Endothelial cell of umbilical vein (primary cell): ENCODE data around the gene TTBK1. TPM values are rescaled to one million over a fixed set of nuclear protein-coding genes. Genes with fewer than 3 reads are reported as not detected.

Experiments used
- BruUV-seq: library from RNA; stranded (reverse); fragments of 400-500 nt; replicated peaks from 2 replicates; lab custom pipeline; 2021; lab: Mats Ljungman, UMichigan
- CTCF ChIA-PET: fragments of 300-600, 350-600 bp; sonication (Branson Sonifier 250); formaldehyde crosslinking; loops from one replicate; lab custom pipeline; 2021; ENCODE audit warnings: antibody characterized with exemption, inconsistent platforms; lab: Charles Lee
- POLR2A ChIA-PET: fragments of 300-600, 350-600 bp; sonication (Branson Sonifier 250); formaldehyde crosslinking; loops from one replicate; lab custom pipeline; 2021; ENCODE audit warnings: antibody characterized with exemption, inconsistent platforms; lab: Charles Lee
- DNase-seq: peaks from one replicate; pipeline ENCODE4 v3.0.0-alpha.2; 2011; ENCODE audit warnings: low read depth, low spot score
- FAIRE-seq: peaks from 2 replicates; lab custom pipeline; 2011; peaks lifted over from hg19 to GRCh38; lab: Jason Lieb, UNC
- H2AFZ ChIP-seq: 2 replicates; pipeline ENCODE4 v1.6.0; 2012; ENCODE audit warnings: low read depth, low read length, control low read depth, inconsistent platforms
- H3K27ac ChIP-seq: 2 replicates; pipeline ENCODE4 v1.5.1; 2011; ENCODE audit warnings: low read depth, mild to moderate bottlenecking, control low read depth, low read length, moderate library complexity; ENCODE audit not compliant: insufficient read depth
- H3K27me3 ChIP-seq, 2 experiments: 2 replicates each; pipeline versions ENCODE4 v1.6.0 to v1.6.1; 2011; ENCODE audit warnings: low read length in 2 of 2, mixed read lengths in 1 of 2; ENCODE audit not compliant: control insufficient read depth in 2 of 2, insufficient read depth in 2 of 2
- H3K36me3 ChIP-seq, 2 experiments: 2 replicates in 1 of 2; 3 replicates in 1 of 2; pipeline ENCODE4 v1.5.1; 2011; ENCODE audit warnings: low read length in 2 of 2, mild to moderate bottlenecking in 1 of 2, moderate library complexity in 1 of 2; ENCODE audit not compliant: control insufficient read depth in 2 of 2, insufficient read depth in 2 of 2; ENCODE audit errors: extremely low read depth in 1 of 2
- H3K4me1 ChIP-seq: 3 replicates; pipeline ENCODE4 v1.5.1; 2011; ENCODE audit warnings: mild to moderate bottlenecking, low read length; ENCODE audit not compliant: control insufficient read depth, insufficient read depth; ENCODE audit errors: extremely low read depth
- H3K4me2 ChIP-seq: 2 replicates; pipeline ENCODE4 v1.6.1; 2011; ENCODE audit warnings: low read length, control low read depth, mixed read lengths; ENCODE audit not compliant: insufficient read depth
- H3K4me3 ChIP-seq, 3 experiments: fragments of 200-600 bp in 1 of 3; sonication (generic), shearing (Covaris generic) in 1 of 3; replicated peaks in 1 of 3; 2 replicates each; pipeline ENCODE4 v1.5.1; 2011 to 2016; ENCODE audit warnings: control low read depth in 3 of 3, low read length in 3 of 3, mild to moderate bottlenecking in 2 of 3, inconsistent platforms in 1 of 3, low read depth in 1 of 3, moderate library complexity in 1 of 3; ENCODE audit not compliant: insufficient read depth in 1 of 3
- H3K79me2 ChIP-seq: 2 replicates; pipeline ENCODE4 v1.6.0; 2012; ENCODE audit warnings: low read length, inconsistent platforms; ENCODE audit not compliant: control insufficient read depth, insufficient read depth
- H3K9ac ChIP-seq: replicated peaks from 2 replicates; pipeline ENCODE3; 2011; ENCODE audit warnings: low read length, control low read depth; ENCODE audit not compliant: insufficient read depth; ENCODE audit errors: extremely low read depth
- H3K9me1 ChIP-seq: replicated peaks from 3 replicates; pipeline ENCODE4 v1.6.0; 2011; ENCODE audit warnings: mild to moderate bottlenecking, low read length; ENCODE audit not compliant: control insufficient read depth, insufficient read depth; ENCODE audit errors: extremely low read depth
- H3K9me3 ChIP-seq: replicated peaks from 2 replicates; pipeline ENCODE4 v1.5.1; 2012; ENCODE audit warnings: low read length, inconsistent platforms; ENCODE audit not compliant: control insufficient read depth, insufficient read depth
- H4K20me1 ChIP-seq: replicated peaks from 2 replicates; pipeline ENCODE3; 2011; ENCODE audit warnings: mild to moderate bottlenecking, low read length; ENCODE audit not compliant: control insufficient read depth, insufficient read depth; ENCODE audit errors: extremely low read depth
- CTCF ChIP-seq, 2 donors: IDR thresholded peaks; 1 replicate in 1 of 2; 2 replicates in 1 of 2; pipeline ENCODE4 v1.5.1; 2011; ENCODE audit warnings: low read length in 2 of 2, mild to moderate bottlenecking in 2 of 2, moderate library complexity in 2 of 2, control low read depth in 1 of 2, inconsistent platforms in 1 of 2, low read depth in 1 of 2; ENCODE audit not compliant: insufficient read depth in 1 of 2; ENCODE audit errors: extremely low read depth in 1 of 2
- EZH2 ChIP-seq: IDR thresholded peaks from 2 replicates; pipeline ENCODE4 v1.6.1; 2012; ENCODE audit warnings: borderline replicate concordance, low read depth, mild to moderate bottlenecking, moderate library complexity, low read length, inconsistent platforms; ENCODE audit not compliant: severe bottlenecking
- FOS ChIP-seq: IDR thresholded peaks from 2 replicates; pipeline ENCODE4 v1.6.1; 2011; ENCODE audit warnings: mild to moderate bottlenecking, low read length, moderate library complexity, borderline replicate concordance; ENCODE audit not compliant: insufficient read depth
- GATA2 ChIP-seq: IDR thresholded peaks from 2 replicates; pipeline ENCODE4 v1.7.0; 2011; ENCODE audit warnings: low read depth, mild to moderate bottlenecking, moderate library complexity, mixed read lengths, low read length; ENCODE audit not compliant: insufficient read length, insufficient read depth
- JUN ChIP-seq: IDR thresholded peaks from 2 replicates; pipeline ENCODE4 v1.6.1; 2011; ENCODE audit warnings: borderline replicate concordance, low read depth; ENCODE audit not compliant: insufficient read length, insufficient read depth
- MAX ChIP-seq: IDR thresholded peaks from 2 replicates; pipeline ENCODE4 v1.6.1; 2011; ENCODE audit not compliant: insufficient read depth, insufficient read length
- MYC ChIP-seq: IDR thresholded peaks from one replicate; pipeline ENCODE4 v1.6.1; 2011; ENCODE audit warnings: mild to moderate bottlenecking, low read depth, low read length
- POLR2A ChIP-seq: IDR thresholded peaks from 2 replicates; pipeline ENCODE4 v1.6.1; 2012; ENCODE audit warnings: low read depth, mild to moderate bottlenecking, control low read depth, low read length
- POLR2AphosphoS5 ChIP-seq: IDR thresholded peaks from 2 replicates; pipeline ENCODE4 v1.6.1; 2012; ENCODE audit warnings: low read depth, mild to moderate bottlenecking, control low read depth, low read length, moderate library complexity; ENCODE audit not compliant: insufficient read depth
- dilution Hi-C: fragments of 300-500 bp; cut with MboI; formaldehyde crosslinking; loops from one replicate; pipeline ENCODE4 v1.15.0; 2019; ENCODE audit warnings: low sequenced_read_pairs; ENCODE audit not compliant: extremely low pct_ligation_motif_present
- intact Hi-C: fragments of 100-400 bp; cut with micrococcal nuclease; formaldehyde crosslinking; loops from one replicate; pipeline ENCODE4 v1.10.0; 2022
- polyA plus RNA-seq, 4 experiments: library from polyadenylated mRNA; depleted of rRNA in 3 of 4; stranded (reverse) in 3 of 4; unstranded in 1 of 4; fragments of >200 nt; gene quantifications; 2 replicates each; pipeline versions ENCODE4 v1.2.1 to v1.2.3, GENCODE V29; 2011 to 2012; ENCODE audit warnings: missing spikeins in 1 of 4
- total RNA-seq: library from RNA; stranded (reverse); gene quantifications from 2 replicates; pipeline ENCODE4 v1.2.3, GENCODE V29; 2021

TTBK1 gene
- total and polyA plus RNA-seq, 2 donors (not counting 3 experiments of a cell fraction or from before 2014, with no cell fraction given) = 0.06 TPM; not detected in 1

- dilution Hi-C loops (no loop called here), intact Hi-C loops (no loop called here)
- Histone ChIP-seq H3K36me3 (no peaks in the 10 kb centered on the region), H3K9me1 (no peaks in the 10 kb centered on the region), H3K27ac (no peak overlapping the region), H3K79me2 (no peaks in the 10 kb centered on the region), H3K27me3 (peaks cover 2 to 16% of the 10 kb centered on the region in 2 experiments), H3K4me3 (no peak overlapping the region), H3K9me3 (no peaks in the 10 kb centered on the region), H3K4me1 (no peaks in the 10 kb centered on the region), H2AFZ (no peak overlapping the region), H3K9ac (no peak overlapping the region), H4K20me1 (no peaks in the 10 kb centered on the region), H3K4me2 (no peak overlapping the region)
- DNase-seq (no peak), FAIRE-seq (no peak)
- CTCF ChIA-PET = interaction anchor here (1.8 kb wide), 1 partner anchor 14 kb away, joined by 3 read pairs; no protein-coding TSS in a partner anchor
- POLR2A ChIA-PET = no interaction called here
- no peak for TF ChIP-seq MYC
- TF ChIP-seq FOS = no peak
- no peak for TF ChIP-seq POLR2A
- no peak for TF ChIP-seq POLR2AphosphoS5
- no peak for TF ChIP-seq EZH2
- TF ChIP-seq CTCF (IDR thresholded peaks at IDR 0.05; ENCODE audit: extremely low read depth in 1 of 2, insufficient read depth in 1 of 2, low read depth in 1 of 2, low read length in 2 of 2) = no peak
- no peak for TF ChIP-seq JUN
- no peak for TF ChIP-seq MAX
- no peak for TF ChIP-seq GATA2
- BruUV-seq = no TSS peak
Measured at GRCh38 chr6:43290339-43290904, 47.1 kb downstream of the TTBK1 start.
